ENCODE data around the gene XIRP2.

The XIRP2 gene

DNA sequence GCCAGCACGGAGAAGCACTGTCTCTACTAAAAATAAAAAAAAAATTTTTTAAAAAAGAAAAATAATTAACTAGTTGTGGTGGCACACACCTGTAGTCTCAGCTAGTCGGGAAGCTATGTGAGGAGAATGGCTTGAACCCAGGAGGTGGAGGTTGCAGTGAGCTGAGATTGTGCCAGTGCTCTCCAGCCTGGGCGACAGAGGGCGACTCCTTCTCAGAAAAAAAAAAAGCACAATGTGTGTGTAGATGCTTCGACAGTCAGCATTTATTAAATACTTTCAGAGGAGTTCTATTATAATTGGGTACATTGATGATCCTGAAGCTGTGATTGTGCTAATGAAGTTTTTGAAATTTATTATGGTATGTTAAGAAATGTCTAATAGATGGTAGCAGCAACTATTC, 46.5 kb downstream of the XIRP2 start:
- H3K9ac ChIP-seq (ENCODE audit: low read depth, low read length): no peak overlapping the region
- no peaks in the 10 kb centered on the region for H3K9me3 ChIP-seq (ENCODE audit: control insufficient read depth, insufficient read depth, low read length)
- H3K27me3 ChIP-seq (ENCODE audit: control insufficient read depth, insufficient read depth, low read length): no peaks in the 10 kb centered on the region
- no peak overlapping the region for H3K4me3 ChIP-seq (ENCODE audit: low read depth, low read length)
- no peaks in the 10 kb centered on the region for H3K4me1 ChIP-seq (ENCODE audit: control insufficient read depth, insufficient read depth, low read length)
- no peaks in the 10 kb centered on the region for H3K36me3 ChIP-seq (ENCODE audit: control insufficient read depth, insufficient read depth, low read length)
- no peak overlapping the region for H3K27ac ChIP-seq (ENCODE audit: low read depth, low read length)

DNA sequence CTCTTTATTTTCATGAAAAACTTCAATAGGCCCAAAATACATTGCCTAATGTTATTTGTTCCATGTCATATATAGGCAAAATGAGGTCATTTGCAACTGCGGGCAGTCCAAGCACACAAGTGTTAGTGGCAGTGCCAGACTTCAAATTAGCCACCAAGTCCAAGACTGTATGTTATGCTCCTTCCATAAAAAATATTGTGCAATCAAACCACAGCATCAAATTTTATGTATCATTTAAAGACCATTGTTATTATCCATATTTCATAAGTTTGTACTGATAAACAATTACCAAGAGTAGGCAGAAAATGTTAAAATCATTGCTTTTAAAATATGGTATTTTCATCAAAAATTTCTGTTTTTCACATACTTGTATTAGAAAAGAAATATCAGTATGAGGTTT, 54.1 kb downstream of the XIRP2 start:
- no peaks in the 10 kb centered on the region for H3K4me1 ChIP-seq (ENCODE audit: control insufficient read depth, insufficient read depth, low read length)
- H3K4me3 ChIP-seq (ENCODE audit: low read depth, low read length): no peak overlapping the region
- H3K27ac ChIP-seq (ENCODE audit: low read depth, low read length): no peak overlapping the region
- H3K36me3 ChIP-seq (ENCODE audit: control insufficient read depth, insufficient read depth, low read length): no peaks in the 10 kb centered on the region
- H3K9ac ChIP-seq (ENCODE audit: low read depth, low read length): no peak overlapping the region
- peaks cover 4% of the 10 kb centered on the region; the same call in 1 of the 2 replicates for H3K9me3 ChIP-seq (ENCODE audit: control insufficient read depth, insufficient read depth, low read length)
- no peaks in the 10 kb centered on the region for H3K27me3 ChIP-seq (ENCODE audit: control insufficient read depth, insufficient read depth, low read length)

DNA sequence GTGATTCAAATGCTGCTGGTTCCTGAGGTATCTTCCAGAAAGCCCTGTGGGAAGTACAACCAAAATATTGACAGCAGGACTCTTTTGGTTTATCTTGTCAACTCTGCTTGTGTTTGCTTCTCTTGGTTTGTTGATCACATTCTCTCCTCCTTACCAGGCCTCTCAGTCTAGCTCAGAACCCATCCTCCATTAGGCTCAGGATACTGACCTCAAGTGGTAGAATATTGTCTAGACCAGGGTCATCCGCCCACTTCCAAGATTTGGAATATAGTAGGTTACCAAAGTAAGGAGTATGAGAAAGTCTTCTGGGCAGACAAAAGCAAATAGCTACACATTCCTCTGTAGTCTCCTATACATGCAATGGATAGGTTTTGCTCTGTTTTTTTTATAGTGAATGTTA, 56.6 kb downstream of the XIRP2 start:
- Histone ChIP-seq H3K9me3 (ENCODE audit: control insufficient read depth, insufficient read depth, low read length) (peaks cover 4% of the 10 kb centered on the region; the same call in 1 of the 2 replicates), H3K27me3 (ENCODE audit: control insufficient read depth, insufficient read depth, low read length) (no peaks in the 10 kb centered on the region), H3K4me1 (ENCODE audit: control insufficient read depth, insufficient read depth, low read length) (no peaks in the 10 kb centered on the region), H3K9ac (ENCODE audit: low read depth, low read length) (no peak overlapping the region), H3K27ac (ENCODE audit: low read depth, low read length) (no peak overlapping the region), H3K4me3 (ENCODE audit: low read depth, low read length) (no peak overlapping the region), H3K36me3 (ENCODE audit: control insufficient read depth, insufficient read depth, low read length) (no peaks in the 10 kb centered on the region)

DNA sequence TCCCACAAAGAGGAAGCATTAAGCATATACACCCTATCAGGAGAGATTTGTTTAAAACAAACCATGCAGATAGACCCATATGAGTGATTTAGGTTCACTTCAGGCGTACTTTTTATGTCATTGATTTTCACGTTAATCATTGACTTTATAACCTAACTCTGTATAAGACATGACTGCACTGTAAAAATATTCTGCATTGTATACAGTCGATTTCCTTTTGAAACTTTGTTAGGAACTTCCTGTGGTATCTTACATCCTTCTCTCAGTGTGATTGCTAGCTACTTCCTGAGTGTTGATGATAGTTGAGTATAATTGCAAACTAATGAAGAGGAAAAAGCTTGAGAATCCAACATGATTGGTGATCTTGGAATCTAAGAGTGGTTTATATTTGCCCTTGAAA, 69.4 kb downstream of the XIRP2 start:
- no peaks in the 10 kb centered on the region for H3K36me3 ChIP-seq (ENCODE audit: control insufficient read depth, insufficient read depth, low read length)
- no peak overlapping the region for H3K9ac ChIP-seq (ENCODE audit: low read depth, low read length)
- H3K27me3 ChIP-seq (ENCODE audit: control insufficient read depth, insufficient read depth, low read length): no peaks in the 10 kb centered on the region
- H3K27ac ChIP-seq (ENCODE audit: low read depth, low read length): no peak overlapping the region
- H3K4me3 ChIP-seq (ENCODE audit: low read depth, low read length): no peak overlapping the region
- H3K4me1 ChIP-seq (ENCODE audit: control insufficient read depth, insufficient read depth, low read length): peaks cover 40% of the 10 kb centered on the region
- no peaks in the 10 kb centered on the region for H3K9me3 ChIP-seq (ENCODE audit: control insufficient read depth, insufficient read depth, low read length)

DNA sequence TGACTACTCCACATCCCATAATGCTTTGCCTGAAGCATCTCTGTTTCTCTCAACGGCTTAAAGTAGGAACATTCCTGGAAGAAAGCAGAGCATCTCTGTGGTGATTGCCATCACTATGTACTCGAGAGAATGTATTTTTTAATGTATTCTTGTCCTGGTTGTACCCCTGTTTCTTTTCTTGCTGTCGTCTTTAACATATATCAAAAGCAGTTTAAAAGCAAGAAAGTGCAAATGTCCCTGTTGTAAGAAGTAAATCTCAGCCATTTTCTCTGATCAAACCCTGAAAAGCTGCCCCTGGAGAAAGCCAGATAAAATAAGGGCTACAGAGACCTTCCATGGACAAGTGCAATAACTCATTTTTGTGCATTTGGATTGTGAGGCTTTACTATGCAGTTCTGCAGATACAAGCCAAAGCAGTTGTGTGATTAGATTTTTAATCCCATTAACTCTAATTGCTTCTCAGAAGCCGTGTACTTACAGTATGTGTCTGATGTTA, 70.8 kb downstream of the XIRP2 start:
- H3K4me1 ChIP-seq (ENCODE audit: control insufficient read depth, insufficient read depth, low read length): peaks cover 40% of the 10 kb centered on the region

DNA sequence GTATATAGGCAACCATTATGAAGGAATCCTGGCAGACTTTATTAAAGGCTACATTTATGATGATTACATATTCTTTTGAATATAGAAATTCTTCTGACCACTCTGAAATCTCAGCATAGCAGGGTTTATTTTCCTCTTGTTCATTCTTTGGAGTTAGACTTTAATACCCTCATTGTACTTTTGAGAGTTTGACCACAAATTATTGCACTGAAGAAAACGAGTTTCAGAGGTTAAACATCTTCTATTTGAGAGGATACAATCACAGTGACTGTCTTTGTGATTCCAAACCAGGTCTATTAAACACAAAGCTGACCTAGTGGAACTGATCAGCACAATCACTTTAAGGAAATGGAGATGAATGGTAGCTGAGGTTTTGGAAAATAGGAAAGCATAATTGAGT, 71.3 kb downstream of the XIRP2 start:
- H3K36me3 ChIP-seq (ENCODE audit: control insufficient read depth, insufficient read depth, low read length): no peaks in the 10 kb centered on the region
- H3K9me3 ChIP-seq (ENCODE audit: control insufficient read depth, insufficient read depth, low read length): no peaks in the 10 kb centered on the region
- no peak overlapping the region for H3K27ac ChIP-seq (ENCODE audit: low read depth, low read length)
- H3K4me1 ChIP-seq (ENCODE audit: control insufficient read depth, insufficient read depth, low read length): peaks cover 40% of the 10 kb centered on the region
- H3K4me3 ChIP-seq (ENCODE audit: low read depth, low read length): no peak overlapping the region
- no peak overlapping the region for H3K9ac ChIP-seq (ENCODE audit: low read depth, low read length)
- no peaks in the 10 kb centered on the region for H3K27me3 ChIP-seq (ENCODE audit: control insufficient read depth, insufficient read depth, low read length)

More for the DNA sequence above, 70.8 kb downstream of the XIRP2 start:
- H3K36me3 ChIP-seq (ENCODE audit: control insufficient read depth, insufficient read depth, low read length): no peaks in the 10 kb centered on the region
- H3K27ac ChIP-seq (ENCODE audit: low read depth, low read length): no peak overlapping the region
- H3K4me3 ChIP-seq (ENCODE audit: low read depth, low read length): no peak overlapping the region
- H3K9me3 ChIP-seq (ENCODE audit: control insufficient read depth, insufficient read depth, low read length): no peaks in the 10 kb centered on the region
- H3K27me3 ChIP-seq (ENCODE audit: control insufficient read depth, insufficient read depth, low read length): no peaks in the 10 kb centered on the region
- no peak overlapping the region for H3K9ac ChIP-seq (ENCODE audit: low read depth, low read length)

DNA sequence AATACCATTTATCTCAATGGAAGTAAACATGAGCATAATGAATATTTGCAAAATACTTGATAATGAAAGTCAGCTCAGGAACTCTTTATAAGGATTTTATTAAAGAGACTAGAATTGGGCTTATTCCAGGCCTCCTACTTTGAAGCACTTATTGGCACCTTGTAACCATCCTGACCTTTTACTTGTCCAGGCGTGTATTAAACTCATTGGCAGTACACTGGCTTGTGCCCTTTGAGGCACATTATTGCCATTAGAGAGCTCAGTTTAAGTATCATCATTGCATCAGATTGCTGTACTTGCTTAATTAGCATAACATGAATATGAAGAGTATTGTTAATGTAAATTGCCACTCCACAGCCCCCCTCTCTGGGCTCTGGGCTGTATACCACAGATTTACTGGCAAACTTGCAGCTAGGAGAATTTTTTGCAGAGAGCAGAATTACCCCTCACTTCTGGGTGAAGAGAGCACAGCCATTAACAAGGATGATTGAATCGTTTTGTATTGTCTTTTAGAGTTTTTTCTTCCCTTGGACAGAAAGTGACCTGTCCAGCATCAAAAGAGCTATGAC, 72.5 kb downstream of the XIRP2 start:
- Histone ChIP-seq H3K36me3 (ENCODE audit: control insufficient read depth, insufficient read depth, low read length) (no peaks in the 10 kb centered on the region), H3K4me3 (ENCODE audit: low read depth, low read length) (no peak overlapping the region), H3K4me1 (ENCODE audit: control insufficient read depth, insufficient read depth, low read length) (peaks cover 40% of the 10 kb centered on the region), H3K9me3 (ENCODE audit: control insufficient read depth, insufficient read depth, low read length) (no peaks in the 10 kb centered on the region), H3K27me3 (ENCODE audit: control insufficient read depth, insufficient read depth, low read length) (no peaks in the 10 kb centered on the region), H3K9ac (ENCODE audit: low read depth, low read length) (no peak overlapping the region), H3K27ac (ENCODE audit: low read depth, low read length) (no peak overlapping the region)

DNA sequence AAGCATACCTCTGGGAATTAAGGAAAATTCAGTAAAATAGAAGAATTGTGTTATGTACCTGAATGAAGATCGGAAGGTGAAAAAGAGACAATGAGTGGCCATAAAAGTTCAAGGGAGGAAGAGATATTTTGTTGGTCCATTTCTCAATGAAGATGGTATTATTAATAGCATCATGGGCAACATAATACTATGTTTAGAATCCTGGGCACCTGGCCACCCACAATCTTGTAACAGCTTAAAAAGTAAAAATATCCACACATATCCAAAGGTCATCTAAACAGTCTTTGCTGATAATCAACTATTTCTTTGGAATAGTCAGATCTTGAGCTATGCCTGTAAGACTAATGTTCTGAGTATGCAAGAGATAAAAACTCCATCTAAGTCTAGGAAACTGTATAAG, 73.7 kb downstream of the XIRP2 start:
- Histone ChIP-seq H3K4me1 (ENCODE audit: control insufficient read depth, insufficient read depth, low read length) (peaks cover 45% of the 10 kb centered on the region), H3K9ac (ENCODE audit: low read depth, low read length) (no peak overlapping the region), H3K4me3 (ENCODE audit: low read depth, low read length) (no peak overlapping the region), H3K27ac (ENCODE audit: low read depth, low read length) (no peak overlapping the region), H3K9me3 (ENCODE audit: control insufficient read depth, insufficient read depth, low read length) (no peaks in the 10 kb centered on the region), H3K27me3 (ENCODE audit: control insufficient read depth, insufficient read depth, low read length) (no peaks in the 10 kb centered on the region), H3K36me3 (ENCODE audit: control insufficient read depth, insufficient read depth, low read length) (no peaks in the 10 kb centered on the region)

DNA sequence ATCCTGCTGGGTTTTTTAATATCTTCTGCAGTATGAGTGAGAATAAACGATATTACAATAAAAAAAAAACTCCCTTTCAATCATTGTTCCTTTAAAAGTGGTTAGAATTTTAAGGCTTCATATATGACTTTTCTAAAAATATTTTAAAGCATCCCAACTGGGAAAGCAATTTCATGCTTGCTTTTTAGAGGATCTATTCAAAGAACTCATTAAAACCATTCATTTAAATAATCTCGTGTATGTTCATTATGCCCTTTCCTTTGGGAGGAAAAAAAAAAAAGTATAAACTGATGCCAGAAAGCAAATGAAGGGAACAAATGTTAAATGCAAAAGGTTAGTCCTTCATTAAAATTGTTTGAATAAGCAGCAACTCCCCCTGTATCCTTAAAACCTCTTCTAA, 81.2 kb downstream of the XIRP2 start:
- peaks cover 30% of the 10 kb centered on the region for H3K4me1 ChIP-seq (ENCODE audit: control insufficient read depth, insufficient read depth, low read length)
- no peaks in the 10 kb centered on the region for H3K9me3 ChIP-seq (ENCODE audit: control insufficient read depth, insufficient read depth, low read length)
- H3K27me3 ChIP-seq (ENCODE audit: control insufficient read depth, insufficient read depth, low read length): no peaks in the 10 kb centered on the region
- no peaks in the 10 kb centered on the region for H3K36me3 ChIP-seq (ENCODE audit: control insufficient read depth, insufficient read depth, low read length)
- no peak overlapping the region for H3K27ac ChIP-seq (ENCODE audit: low read depth, low read length)
- H3K9ac ChIP-seq (ENCODE audit: low read depth, low read length): no peak overlapping the region
- no peak overlapping the region for H3K4me3 ChIP-seq (ENCODE audit: low read depth, low read length)

DNA sequence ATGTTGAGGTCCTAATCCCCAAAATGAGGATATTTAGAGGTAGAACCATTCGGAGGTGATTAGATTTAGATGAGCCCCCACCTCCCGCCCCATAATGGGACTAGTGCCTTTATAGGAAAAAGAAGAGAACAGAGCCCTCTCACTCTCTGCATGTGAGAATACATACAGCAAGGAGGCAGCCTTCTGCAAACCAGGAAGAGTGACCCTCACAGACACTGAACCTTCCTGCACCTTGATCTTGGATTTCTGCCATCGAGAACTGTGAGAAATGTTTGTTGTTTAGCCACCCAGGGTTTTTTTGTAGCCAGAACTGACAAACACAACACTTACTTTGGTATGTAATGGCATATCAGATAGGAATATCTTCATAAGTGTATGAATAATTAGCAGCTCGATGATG, 83.7 kb downstream of the XIRP2 start:
- Histone ChIP-seq H3K27ac (ENCODE audit: low read depth, low read length) (peak overlapping the region; percentile 85), H3K27me3 (ENCODE audit: control insufficient read depth, insufficient read depth, low read length) (no peaks in the 10 kb centered on the region), H3K9ac (ENCODE audit: low read depth, low read length) (no peak overlapping the region), H3K36me3 (ENCODE audit: control insufficient read depth, insufficient read depth, low read length) (no peaks in the 10 kb centered on the region), H3K9me3 (ENCODE audit: control insufficient read depth, insufficient read depth, low read length) (no peaks in the 10 kb centered on the region), H3K4me3 (ENCODE audit: low read depth, low read length) (no peak overlapping the region), H3K4me1 (ENCODE audit: control insufficient read depth, insufficient read depth, low read length) (peaks cover 25% of the 10 kb centered on the region)

DNA sequence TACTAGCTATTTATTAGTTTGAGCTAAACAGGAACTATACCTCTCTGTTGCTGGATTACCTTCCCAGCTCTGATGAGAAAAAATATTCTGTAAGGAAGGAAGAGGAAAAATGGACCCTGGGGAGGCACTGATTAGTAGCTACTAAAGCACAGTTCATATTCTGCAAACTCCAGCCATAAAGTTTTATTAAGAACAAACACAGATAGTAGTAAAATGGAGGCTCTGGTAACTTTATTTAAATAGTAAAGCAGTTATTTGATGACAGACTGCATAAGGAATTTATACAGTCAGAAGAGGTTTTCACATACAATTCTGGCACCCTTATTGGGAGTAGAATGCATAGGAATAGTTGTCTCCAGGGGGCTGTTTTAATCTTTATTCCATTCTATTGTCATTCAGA, 84.1 kb downstream of the XIRP2 start:
- peak overlapping the region; percentile 9; the same call in 1 of the 2 replicates for H3K4me3 ChIP-seq (ENCODE audit: low read depth, low read length)
- H3K9ac ChIP-seq (ENCODE audit: low read depth, low read length): peak overlapping the region; percentile 6; the same call in 1 of the 2 replicates

More for the DNA sequence above, 84.1 kb downstream of the XIRP2 start:
- H3K9me3 ChIP-seq (ENCODE audit: control insufficient read depth, insufficient read depth, low read length): no peaks in the 10 kb centered on the region
- no peaks in the 10 kb centered on the region for H3K27me3 ChIP-seq (ENCODE audit: control insufficient read depth, insufficient read depth, low read length)
- peaks cover 25% of the 10 kb centered on the region for H3K4me1 ChIP-seq (ENCODE audit: control insufficient read depth, insufficient read depth, low read length)
- H3K27ac ChIP-seq (ENCODE audit: low read depth, low read length): peak overlapping the region; percentile 85
- no peaks in the 10 kb centered on the region for H3K36me3 ChIP-seq (ENCODE audit: control insufficient read depth, insufficient read depth, low read length)
